Kidney (tissue), 14 donors: Measurements from ENCODE around the gene BCAS3. TPM values are rescaled to one million over a fixed set of nuclear protein-coding genes. Genes with fewer than 3 reads are reported as not detected.

Experiments
- DNase-seq, 5 donors: peaks; one replicate each; pipeline ENCODE4 v3.0.0-alpha.2; 2013 to 2020
- FAIRE-seq: peaks from 2 replicates; lab custom pipeline; 2012; peaks lifted over from hg19 to GRCh38; lab: Jason Lieb, UNC
- H3K27ac ChIP-seq, 2 donors: one replicate each; pipeline ENCODE4 v1.7.0; 2013; ENCODE audit warnings: low read depth in 2 of 2, low read length in 2 of 2, inconsistent platforms in 1 of 2
- H3K27me3 ChIP-seq: one replicate; pipeline ENCODE4 v1.7.1; 2013; ENCODE audit warnings: low read length, inconsistent platforms; ENCODE audit not compliant: control insufficient read depth, insufficient read depth
- H3K36me3 ChIP-seq, 3 donors: one replicate each; pipeline versions ENCODE4 v1.7.0 to v1.7.1; 2013; ENCODE audit warnings: low read length in 3 of 3, control low read depth in 1 of 3, inconsistent platforms in 1 of 3; ENCODE audit not compliant: insufficient read depth in 3 of 3, control insufficient read depth in 2 of 3
- H3K4me1 ChIP-seq, 3 donors: one replicate each; pipeline versions ENCODE4 v1.7.0 to v1.7.1; 2013; ENCODE audit warnings: low read length in 3 of 3, inconsistent platforms in 1 of 3, low read depth in 1 of 3; ENCODE audit not compliant: control insufficient read depth in 2 of 3, insufficient read depth in 2 of 3
- H3K4me3 ChIP-seq, 3 donors: one replicate each; pipeline versions ENCODE4 v1.7.0 to v1.8.1; 2013; ENCODE audit warnings: low read length in 3 of 3, control low read depth in 1 of 3, inconsistent platforms in 1 of 3
- H3K9ac ChIP-seq, 3 donors: one replicate each; pipeline versions ENCODE4 v1.7.0 to v1.7.1; 2013; ENCODE audit warnings: low read length in 3 of 3, control low read depth in 1 of 3, inconsistent platforms in 1 of 3
- H3K9me3 ChIP-seq, 3 donors: one replicate each; pipeline versions ENCODE4 v1.7.0 to v1.7.1; 2013; ENCODE audit warnings: low read length in 3 of 3, control low read depth in 1 of 3, inconsistent platforms in 1 of 3; ENCODE audit not compliant: control insufficient read depth in 2 of 3, insufficient read depth in 1 of 3
- intact Hi-C: fragments of 100-400 bp; cut with DNase I; formaldehyde crosslinking; loops from one replicate; pipeline ENCODE4 v1.11.1; 2022
- polyA plus RNA-seq: library from polyadenylated mRNA; stranded (reverse); fragments of 350-450 nt; fragmentation: Illumina TruSeq; extraction: RNeasy Lipid Tissue Mini Kit (QIAGEN cat#74804); gene quantifications from one replicate; pipeline ENCODE4 v1.2.3, GENCODE V29; 2014; ENCODE audit warnings: low read depth, low replicate concordance; ENCODE audit not compliant: insufficient read depth
- total RNA-seq: library from RNA; stranded (reverse); fragmentation: NEBNext Ultra II Directional; extraction: Animal tissue kit (Norgen Biotek cat#: 25700); gene quantifications from one replicate; pipeline ENCODE4 v1.2.1, GENCODE V29; 2021
- TF ChIP-seq, protein P1 (sequence below): IDR thresholded peaks from 3 replicates; pipeline ENCODE4 v1.5.1; 2012; ENCODE audit warnings: mild to moderate bottlenecking, moderate library complexity, borderline replicate concordance; ENCODE audit not compliant: insufficient read depth; ENCODE audit errors: extremely low read depth
- donor health status: control.
- donor health status: control.
- donor health status: control.
- donor health status: control.
- donor health status: control.
- donor health status: DM: yes; HTN: yes; CAD: no.
- donor health status: Normal renal cell carcinoma (clear cell type).

The BCAS3 gene
- total and polyA plus RNA-seq, 2 donors from 2014 or later: 18.3 to 44.1 TPM

DNA sequence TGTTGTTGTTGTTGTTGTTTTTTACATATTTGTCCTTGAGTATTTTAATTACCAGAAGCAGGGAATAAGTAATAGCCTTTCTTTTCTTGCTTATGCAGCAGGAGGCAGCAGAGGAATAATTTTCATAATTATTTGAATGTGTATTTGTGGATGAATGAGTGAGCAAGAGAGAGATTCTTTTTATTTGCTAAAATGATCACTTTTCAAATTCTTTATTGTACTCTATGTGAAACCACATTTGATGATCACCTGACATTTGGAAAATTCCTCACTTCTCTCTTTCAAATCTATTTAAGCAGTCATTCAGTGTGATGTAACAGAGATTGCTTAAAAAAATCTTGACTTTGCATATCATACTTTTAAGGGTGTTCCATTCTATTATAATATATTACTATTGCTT, 223.6 kb downstream of the BCAS3 start:
- Histone ChIP-seq H3K4me1 (no peaks in the 10 kb centered on the region), H3K27me3 (no peaks in the 10 kb centered on the region), H3K27ac (no peak overlapping the region), H3K9ac (no peak overlapping the region), H3K4me3 (no peak overlapping the region), H3K9me3 (peaks cover 0 to 10% (median 4%) of the 10 kb centered on the region in 3 donors), H3K36me3 (no peaks in the 10 kb centered on the region)
- FAIRE-seq: no peak
- intact Hi-C loops: no loop called here
- no peak for DNase-seq
- TF ChIP-seq, protein P1, sequence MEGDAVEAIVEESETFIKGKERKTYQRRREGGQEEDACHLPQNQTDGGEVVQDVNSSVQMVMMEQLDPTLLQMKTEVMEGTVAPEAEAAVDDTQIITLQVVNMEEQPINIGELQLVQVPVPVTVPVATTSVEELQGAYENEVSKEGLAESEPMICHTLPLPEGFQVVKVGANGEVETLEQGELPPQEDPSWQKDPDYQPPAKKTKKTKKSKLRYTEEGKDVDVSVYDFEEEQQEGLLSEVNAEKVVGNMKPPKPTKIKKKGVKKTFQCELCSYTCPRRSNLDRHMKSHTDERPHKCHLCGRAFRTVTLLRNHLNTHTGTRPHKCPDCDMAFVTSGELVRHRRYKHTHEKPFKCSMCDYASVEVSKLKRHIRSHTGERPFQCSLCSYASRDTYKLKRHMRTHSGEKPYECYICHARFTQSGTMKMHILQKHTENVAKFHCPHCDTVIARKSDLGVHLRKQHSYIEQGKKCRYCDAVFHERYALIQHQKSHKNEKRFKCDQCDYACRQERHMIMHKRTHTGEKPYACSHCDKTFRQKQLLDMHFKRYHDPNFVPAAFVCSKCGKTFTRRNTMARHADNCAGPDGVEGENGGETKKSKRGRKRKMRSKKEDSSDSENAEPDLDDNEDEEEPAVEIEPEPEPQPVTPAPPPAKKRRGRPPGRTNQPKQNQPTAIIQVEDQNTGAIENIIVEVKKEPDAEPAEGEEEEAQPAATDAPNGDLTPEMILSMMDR: no peak

DNA sequence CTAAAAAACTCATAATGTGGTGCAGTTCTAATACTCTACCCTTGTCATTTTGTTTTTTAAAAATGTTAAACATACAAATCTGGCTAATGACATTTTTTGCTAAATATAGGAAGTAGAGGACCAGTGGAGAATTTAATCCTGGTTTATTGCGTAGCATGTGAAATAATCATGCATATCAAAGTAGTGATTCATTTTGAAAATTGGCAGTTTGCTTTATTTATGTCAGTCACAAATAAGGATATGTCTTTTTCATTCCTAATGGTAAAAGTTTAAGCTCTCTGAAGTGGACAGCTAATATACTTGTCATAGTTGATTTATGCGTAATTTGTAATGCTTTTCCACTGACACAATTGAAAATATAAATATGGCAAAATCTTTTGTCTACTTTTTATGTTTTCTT, 224.2 kb downstream of the BCAS3 start:
- no peak overlapping the region for H3K27ac ChIP-seq
- no peak overlapping the region for H3K9ac ChIP-seq
- no peaks in the 10 kb centered on the region for H3K36me3 ChIP-seq
- DNase-seq: peak in 1 of 5 donors; percentile 3
- TF ChIP-seq, protein P1: no peak
- intact Hi-C loops: no loop called here
- peaks cover 0 to 6% (median 3%) of the 10 kb centered on the region in 3 donors for H3K9me3 ChIP-seq
- no peak overlapping the region for H3K4me3 ChIP-seq
- no peak for FAIRE-seq
- no peaks in the 10 kb centered on the region for H3K4me1 ChIP-seq
- no peaks in the 10 kb centered on the region for H3K27me3 ChIP-seq

DNA sequence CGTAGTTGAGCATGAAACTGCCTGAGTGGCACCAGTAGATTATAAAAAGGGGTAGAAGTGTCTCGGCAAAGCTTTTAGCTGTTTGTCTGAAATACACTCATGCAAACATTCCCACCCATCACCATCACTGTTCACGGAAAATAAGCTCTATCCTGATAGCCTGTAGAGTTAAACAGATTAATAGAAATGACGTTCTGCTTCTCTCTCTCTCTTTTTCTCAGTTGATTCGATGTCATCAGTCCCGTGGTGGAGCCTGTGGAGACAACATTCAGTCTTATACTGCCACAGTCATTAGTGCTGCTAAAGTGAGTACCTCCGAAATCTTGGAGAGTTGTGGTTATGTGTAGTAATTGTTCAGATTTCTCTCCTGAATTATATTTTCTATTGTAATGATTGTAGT, 224.7 kb downstream of the BCAS3 start:
- DNase-seq: peak in 1 of 5 donors; percentile 5
- no peaks in the 10 kb centered on the region for H3K36me3 ChIP-seq
- no peak overlapping the region for H3K4me3 ChIP-seq
- TF ChIP-seq, protein P1: no peak
- H3K27me3 ChIP-seq: no peaks in the 10 kb centered on the region
- H3K9me3 ChIP-seq: no peaks in the 10 kb centered on the region
- no peak overlapping the region for H3K27ac ChIP-seq
- FAIRE-seq: no peak
- intact Hi-C loops: no loop called here
- no peaks in the 10 kb centered on the region for H3K4me1 ChIP-seq
- no peak overlapping the region for H3K9ac ChIP-seq

DNA sequence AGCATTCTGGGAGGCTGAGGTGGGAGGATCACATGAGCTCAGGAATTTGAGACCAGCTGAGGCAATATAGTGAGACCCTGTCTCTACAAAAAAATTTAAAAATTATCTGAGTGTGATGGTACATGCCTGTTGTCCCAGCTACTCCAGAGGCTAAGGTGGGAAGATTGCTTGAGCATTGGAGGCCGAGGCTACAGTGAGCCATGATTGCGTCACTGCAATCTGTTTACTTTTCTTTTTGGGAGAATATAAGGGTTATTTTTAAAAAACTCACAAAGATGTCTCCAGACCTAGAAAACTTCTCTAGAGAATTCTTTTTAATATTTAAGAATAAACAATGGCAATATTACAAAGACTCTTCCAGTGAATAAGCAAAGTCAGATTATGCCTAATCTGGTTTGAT, 226.9 kb downstream of the BCAS3 start:
- TF ChIP-seq, protein P1: no peak
- intact Hi-C loops: no loop called here
- Histone ChIP-seq H3K36me3 (no peaks in the 10 kb centered on the region), H3K9ac (no peak overlapping the region), H3K4me1 (no peaks in the 10 kb centered on the region), H3K27me3 (no peaks in the 10 kb centered on the region), H3K27ac (no peak overlapping the region), H3K9me3 (no peaks in the 10 kb centered on the region), H3K4me3 (no peak overlapping the region)
- no peak for FAIRE-seq
- DNase-seq: no peak
